Measurements from ENCODE around the gene CEP19.

CEP19 gene

GRCh38 chr3:196707566-196707965 is 4.5 kb downstream of the CEP19 start:
- DNase-seq: no peak

- DNase-seq: no peak
Measured at GRCh38 chr3:196706731-196707130, 5.3 kb downstream of the CEP19 start.

GRCh38 chr3:196706327-196706726 is 5.7 kb downstream of the CEP19 start:
- DNase-seq: no peak

GRCh38 chr3:196700801-196701200 is 11.2 kb downstream of the CEP19 start:
- DNase-seq: no peak

- DNase-seq: no peak
Measured at GRCh38 chr3:196699749-196700148, 12.3 kb downstream of the CEP19 start.

- no peak for DNase-seq
Measured at GRCh38 chr3:196697270-196697669, 14.8 kb downstream of the CEP19 start.

- no peak for DNase-seq
Measured at GRCh38 chr3:196695849-196696226, 16.2 kb downstream of the CEP19 start.

- peak; percentile 45 for DNase-seq
Measured at GRCh38 chr3:196694941-196695848, 16.9 kb downstream of the CEP19 start.

GRCh38 chr3:196694202-196694638 is 17.8 kb downstream of the CEP19 start:
- peak; percentile 29 for DNase-seq

GRCh38 chr3:196691386-196691785 is 20.7 kb downstream of the CEP19 start:
- no peak for DNase-seq

GRCh38 chr3:196689941-196690660 is 21.9 kb downstream of the CEP19 start:
- DNase-seq: no peak

- no peak for DNase-seq
Measured at GRCh38 chr3:196688349-196688748, 23.7 kb downstream of the CEP19 start.

- DNase-seq: no peak
Measured at GRCh38 chr3:196686436-196686835, 25.6 kb downstream of the CEP19 start.

- DNase-seq: peak; percentile 81
Measured at GRCh38 chr3:196684548-196685407, 27.3 kb downstream of the CEP19 start.

- DNase-seq: no peak
Measured at GRCh38 chr3:196677931-196678330, 34.1 kb downstream of the CEP19 start.

- DNase-seq: no peak
Measured at GRCh38 chr3:196677353-196677752, 34.7 kb downstream of the CEP19 start.

- no peak for DNase-seq
Measured at GRCh38 chr3:196673632-196674031, 38.4 kb downstream of the CEP19 start.

GRCh38 chr3:196670339-196670738 is 41.7 kb downstream of the CEP19 start:
- no peak for DNase-seq

- no peak for DNase-seq
Measured at GRCh38 chr3:196667056-196667825, 44.8 kb downstream of the CEP19 start.

GRCh38 chr3:196666001-196666867 is 45.8 kb downstream of the CEP19 start:
- DNase-seq: no peak

Data from stimulated activated CD8-positive, alpha-beta memory T cell treated with anti-CD3 and anti-CD28 coated beads, Interleukin-4, amount 100 ng/mL, for 48 hours (primary cell).